DLD1 (cell line): ENCODE results near the gene SKAP2.

Experiments used
- in situ Hi-C: cut with HindIII; loops from 2 replicates; pipeline ENCODE4 v1.10.0; 2017; ENCODE audit warnings: low sequenced_read_pairs

SKAP2 gene

DNA sequence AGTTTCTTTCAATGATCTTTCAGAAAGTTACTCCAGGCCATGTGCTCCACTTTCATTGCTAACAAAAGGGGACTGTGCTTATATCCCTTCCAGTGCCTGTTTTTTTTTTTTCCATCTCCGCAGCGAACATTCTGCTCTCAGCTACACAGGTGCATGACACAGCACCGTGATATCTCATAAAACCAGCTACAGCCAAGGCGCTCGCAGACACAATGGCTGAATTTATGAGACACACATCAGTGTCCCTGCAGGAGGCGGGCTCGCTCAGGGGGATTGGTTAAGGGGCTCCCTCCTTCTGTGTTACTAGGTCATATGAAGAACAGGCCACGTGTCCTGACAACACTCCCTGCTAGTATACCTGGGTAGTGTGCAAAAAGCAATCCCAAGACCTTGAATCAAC lies 245.5 kb downstream of the SKAP2 start:
- in situ Hi-C loops: no loop called here

DNA sequence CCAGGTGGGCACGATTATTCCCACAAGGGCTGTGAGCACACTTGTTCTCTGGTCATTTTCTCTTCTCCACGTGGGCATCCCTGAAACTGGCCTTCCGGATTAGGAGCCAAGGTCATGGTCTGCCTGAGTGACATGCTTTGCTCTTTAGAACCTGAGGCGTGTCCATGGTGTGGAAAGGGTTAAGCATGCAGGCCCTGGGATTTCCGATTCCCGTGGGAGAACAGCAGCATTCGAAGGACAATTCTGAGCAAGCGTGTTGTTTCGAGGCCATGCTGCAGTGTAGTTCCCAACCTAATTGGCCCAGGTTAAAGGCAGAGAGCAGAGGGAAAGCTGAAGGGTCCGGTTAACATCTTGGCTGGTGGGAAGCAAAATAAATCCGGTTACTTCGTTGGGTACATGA lies 245.9 kb downstream of the SKAP2 start:
- in situ Hi-C loops: no loop called here
